ENCODE data around the gene PDZRN3. TPM values are rescaled to one million over a fixed set of nuclear protein-coding genes. Genes with fewer than 3 reads are reported as not detected.

Gene PDZRN3
- total RNA-seq, 1 donor from 2014 or later: 3.4 TPM

DNA sequence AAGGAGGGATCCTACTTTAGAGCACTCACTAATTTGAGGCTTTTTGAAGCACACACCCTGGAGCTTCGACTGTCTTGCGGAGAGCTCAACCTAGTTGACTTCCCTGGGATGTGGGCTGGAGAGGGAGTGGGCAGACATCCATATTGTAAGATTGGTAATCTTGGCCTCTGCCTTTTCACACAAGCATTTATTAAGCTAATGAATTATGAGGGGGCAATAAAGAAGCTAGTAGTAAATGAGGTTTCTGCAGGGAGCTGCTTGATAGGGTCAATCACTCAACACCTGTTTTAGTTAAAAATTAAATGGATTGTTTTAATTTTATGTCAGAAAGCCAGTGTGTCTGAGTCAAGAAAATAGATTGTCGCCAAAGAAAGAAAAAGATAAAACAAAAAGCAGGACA, 76.3 kb downstream of the PDZRN3 start:
- H3K9me3 Mint-ChIP-seq: no peaks in the 10 kb centered on the region
- H3K4me3 Mint-ChIP-seq: no peak overlapping the region

DNA sequence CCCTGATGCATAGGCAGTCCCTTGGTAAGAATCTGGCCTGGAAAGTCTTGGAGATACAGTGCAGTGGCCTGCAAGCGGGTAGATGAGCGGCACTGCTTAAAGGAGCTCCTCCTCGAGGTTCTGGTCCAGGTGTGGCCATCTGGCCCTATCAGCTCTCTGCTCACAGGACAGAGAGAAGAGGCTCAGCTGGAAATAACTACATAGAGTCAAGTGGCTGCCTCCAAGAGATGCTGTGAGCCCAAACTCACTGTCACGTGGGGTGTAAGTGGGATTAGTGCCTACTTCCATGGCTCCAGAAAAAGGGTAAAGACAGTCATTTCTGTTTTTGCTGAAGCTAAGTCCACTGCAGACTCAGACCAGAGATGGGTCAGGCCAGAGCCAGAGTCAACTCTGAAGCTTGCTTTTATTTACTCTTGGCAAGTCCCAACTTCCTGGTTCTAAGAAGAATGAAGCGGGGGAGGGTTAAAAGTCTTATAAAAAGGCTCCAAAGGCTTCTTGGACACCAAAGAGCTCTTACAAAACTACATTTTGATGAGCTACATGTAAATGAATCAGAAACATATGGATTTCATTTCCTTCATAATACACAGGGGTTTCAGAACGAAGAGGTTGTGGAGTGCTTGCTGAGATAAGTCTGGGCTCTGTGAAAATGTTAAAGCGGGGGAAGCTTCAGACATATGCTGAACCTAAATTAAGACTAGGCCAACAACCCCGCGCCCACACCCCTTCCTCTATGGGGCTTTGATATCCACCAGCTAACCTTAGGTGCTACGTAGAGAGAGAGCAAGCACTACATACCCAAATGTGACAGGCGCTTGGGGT, 77.1 kb downstream of the PDZRN3 start:
- Histone ChIP-seq H3K36me3 (no peaks in the 10 kb centered on the region), H2AFZ (replicated peaks) (no peak overlapping the region), H3K9me3 (ENCODE audit: low read depth) (no peaks in the 10 kb centered on the region), H4K20me1 (ENCODE audit: low read depth) (no peaks in the 10 kb centered on the region), H3K79me2 (ENCODE audit: low read depth) (no peaks in the 10 kb centered on the region), H3K9ac (no peak overlapping the region), H3K27ac (no peak overlapping the region), H3K27me3 (no peaks in the 10 kb centered on the region), H3K4me2 (no peak overlapping the region), H3F3A (ENCODE audit: low read depth) (no peaks in the 10 kb centered on the region), H3K4me1 (no peaks in the 10 kb centered on the region), H3K4me3 (no peak overlapping the region)
- Mint-ChIP-seq H3K9me3 (no peaks in the 10 kb centered on the region), H3K4me1 (peaks cover 12% of the 10 kb centered on the region), H3K4me3 (no peak overlapping the region), H3K27ac (no peak overlapping the region), H3K36me3 (peaks cover 2% of the 10 kb centered on the region), H3K27me3 (ENCODE audit: insufficient read depth, low read depth) (no peaks in the 10 kb centered on the region)
- TF ChIP-seq, protein P1, sequence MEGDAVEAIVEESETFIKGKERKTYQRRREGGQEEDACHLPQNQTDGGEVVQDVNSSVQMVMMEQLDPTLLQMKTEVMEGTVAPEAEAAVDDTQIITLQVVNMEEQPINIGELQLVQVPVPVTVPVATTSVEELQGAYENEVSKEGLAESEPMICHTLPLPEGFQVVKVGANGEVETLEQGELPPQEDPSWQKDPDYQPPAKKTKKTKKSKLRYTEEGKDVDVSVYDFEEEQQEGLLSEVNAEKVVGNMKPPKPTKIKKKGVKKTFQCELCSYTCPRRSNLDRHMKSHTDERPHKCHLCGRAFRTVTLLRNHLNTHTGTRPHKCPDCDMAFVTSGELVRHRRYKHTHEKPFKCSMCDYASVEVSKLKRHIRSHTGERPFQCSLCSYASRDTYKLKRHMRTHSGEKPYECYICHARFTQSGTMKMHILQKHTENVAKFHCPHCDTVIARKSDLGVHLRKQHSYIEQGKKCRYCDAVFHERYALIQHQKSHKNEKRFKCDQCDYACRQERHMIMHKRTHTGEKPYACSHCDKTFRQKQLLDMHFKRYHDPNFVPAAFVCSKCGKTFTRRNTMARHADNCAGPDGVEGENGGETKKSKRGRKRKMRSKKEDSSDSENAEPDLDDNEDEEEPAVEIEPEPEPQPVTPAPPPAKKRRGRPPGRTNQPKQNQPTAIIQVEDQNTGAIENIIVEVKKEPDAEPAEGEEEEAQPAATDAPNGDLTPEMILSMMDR (IDR thresholded peaks at IDR 0.05): no peak
- TF ChIP-seq EZH2phosphoT487 (IDR thresholded peaks at IDR 0.05) (no peak), EZH2 (IDR thresholded peaks at IDR 0.05) (no peak)
- DNase-seq (ENCODE audit: low spot score): no peak

More for the DNA sequence above, 76.3 kb downstream of the PDZRN3 start:
- Histone ChIP-seq H4K20me1 (ENCODE audit: low read depth) (no peaks in the 10 kb centered on the region), H3K27ac (no peak overlapping the region), H3K36me3 (no peaks in the 10 kb centered on the region), H3K4me2 (no peak overlapping the region), H3K27me3 (no peaks in the 10 kb centered on the region), H3K4me3 (no peak overlapping the region), H3K4me1 (no peaks in the 10 kb centered on the region), H3K9me3 (ENCODE audit: low read depth) (no peaks in the 10 kb centered on the region), H2AFZ (replicated peaks) (no peak overlapping the region), H3K79me2 (ENCODE audit: low read depth) (no peaks in the 10 kb centered on the region), H3K9ac (no peak overlapping the region), H3F3A (ENCODE audit: low read depth) (no peaks in the 10 kb centered on the region)
- DNase-seq (ENCODE audit: low spot score): no peak
- peaks cover 10% of the 10 kb centered on the region for H3K4me1 Mint-ChIP-seq
- no peak for TF ChIP-seq EZH2 (IDR thresholded peaks at IDR 0.05)
- TF ChIP-seq, protein P1 (IDR thresholded peaks at IDR 0.05): no peak
- no peak for TF ChIP-seq EZH2phosphoT487 (IDR thresholded peaks at IDR 0.05)
- no peak overlapping the region for H3K27ac Mint-ChIP-seq
- H3K36me3 Mint-ChIP-seq: peaks cover 2% of the 10 kb centered on the region
- H3K27me3 Mint-ChIP-seq (ENCODE audit: insufficient read depth, low read depth): no peaks in the 10 kb centered on the region

DNA sequence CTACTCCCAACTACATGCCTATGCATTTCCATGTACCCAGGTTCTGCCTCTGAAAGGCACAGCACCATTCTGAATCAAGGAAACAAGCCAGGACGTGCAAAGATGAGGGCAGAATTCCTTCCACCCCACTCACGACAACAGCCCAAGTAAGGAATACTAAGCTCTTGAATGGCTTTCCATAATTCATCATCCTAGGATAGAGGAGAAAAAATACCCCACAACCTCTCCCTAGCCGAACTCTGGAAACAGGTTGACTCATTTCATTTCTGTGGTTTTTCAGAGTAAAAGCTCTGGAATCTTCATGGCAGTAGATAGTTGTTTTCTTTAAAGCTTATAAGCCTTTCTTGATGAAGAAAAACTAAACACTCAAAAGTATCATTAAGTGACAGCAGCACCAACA, 77.8 kb downstream of the PDZRN3 start:
- no peak overlapping the region for H3K4me3 ChIP-seq
- DNase-seq (ENCODE audit: low spot score): no peak
- no peaks in the 10 kb centered on the region for H4K20me1 ChIP-seq (ENCODE audit: low read depth)
- no peaks in the 10 kb centered on the region for H3K79me2 ChIP-seq (ENCODE audit: low read depth)
- H3K4me1 ChIP-seq: no peaks in the 10 kb centered on the region
- no peaks in the 10 kb centered on the region for H3K9me3 ChIP-seq (ENCODE audit: low read depth)
- H3K9me3 Mint-ChIP-seq: no peaks in the 10 kb centered on the region
- H3F3A ChIP-seq (ENCODE audit: low read depth): no peaks in the 10 kb centered on the region
- H2AFZ ChIP-seq (replicated peaks): no peak overlapping the region
- H3K9ac ChIP-seq: no peak overlapping the region
- no peaks in the 10 kb centered on the region for H3K27me3 Mint-ChIP-seq (ENCODE audit: insufficient read depth, low read depth)
- peaks cover 12% of the 10 kb centered on the region for H3K4me1 Mint-ChIP-seq
- no peak overlapping the region for H3K27ac ChIP-seq
- H3K27ac Mint-ChIP-seq: no peak overlapping the region
- no peak for TF ChIP-seq EZH2 (IDR thresholded peaks at IDR 0.05)
- no peak for TF ChIP-seq EZH2phosphoT487 (IDR thresholded peaks at IDR 0.05)
- TF ChIP-seq, protein P1 (IDR thresholded peaks at IDR 0.05): no peak
- peaks cover 2% of the 10 kb centered on the region for H3K36me3 Mint-ChIP-seq
- H3K36me3 ChIP-seq: no peaks in the 10 kb centered on the region
- H3K4me2 ChIP-seq: no peak overlapping the region
- no peak overlapping the region for H3K4me3 Mint-ChIP-seq
- H3K27me3 ChIP-seq: no peaks in the 10 kb centered on the region
